ENCODE results near the gene RHOJ.

RHOJ gene

GRCh38 chr14:63179383-63179782, 24.9 kb upstream of the RHOJ start:
- Histone ChIP-seq H3K27ac (ENCODE audit: insufficient read depth, low read depth, low read length, poor library complexity, severe bottlenecking) (no peak overlapping the region), H3K36me3 (ENCODE audit: control insufficient read depth, insufficient read depth, low read length) (no peaks in the 10 kb centered on the region), H3K4me3 (ENCODE audit: insufficient read depth, low read depth, low read length) (no peak overlapping the region), H3K27me3 (ENCODE audit: control insufficient read depth, insufficient read depth, low read length, poor library complexity, severe bottlenecking) (no peaks in the 10 kb centered on the region), H3K4me1 (ENCODE audit: control insufficient read depth, insufficient read depth, low read length) (no peaks in the 10 kb centered on the region), H3K9me3 (ENCODE audit: control insufficient read depth, low read length) (no peaks in the 10 kb centered on the region)
- WGBS, 2 experiments = 94 to 95% methylated on average over 4 of the region's 4 CpGs

GRCh38 chr14:63180011-63180410, 24.2 kb upstream of the RHOJ start:
- no peak overlapping the region for H3K27ac ChIP-seq (ENCODE audit: insufficient read depth, low read depth, low read length, poor library complexity, severe bottlenecking)
- WGBS, 2 experiments = 88 to 96% methylated on average over 3 of the region's 3 CpGs

GRCh38 chr14:63182968-63183367, 21.3 kb upstream of the RHOJ start:
- Histone ChIP-seq H3K4me1 (ENCODE audit: control insufficient read depth, insufficient read depth, low read length) (no peaks in the 10 kb centered on the region), H3K9me3 (ENCODE audit: control insufficient read depth, low read length) (no peaks in the 10 kb centered on the region), H3K36me3 (ENCODE audit: control insufficient read depth, insufficient read depth, low read length) (no peaks in the 10 kb centered on the region), H3K27ac (ENCODE audit: insufficient read depth, low read depth, low read length, poor library complexity, severe bottlenecking) (no peak overlapping the region), H3K27me3 (ENCODE audit: control insufficient read depth, insufficient read depth, low read length, poor library complexity, severe bottlenecking) (no peaks in the 10 kb centered on the region), H3K4me3 (ENCODE audit: insufficient read depth, low read depth, low read length) (no peak overlapping the region)
- 86 to 92% methylated on average over 3 of the region's 3 CpGs for WGBS, 2 experiments

More at GRCh38 chr14:63180011-63180410, 24.2 kb upstream of the RHOJ start:
- no peaks in the 10 kb centered on the region for H3K27me3 ChIP-seq (ENCODE audit: control insufficient read depth, insufficient read depth, low read length, poor library complexity, severe bottlenecking)
- H3K4me3 ChIP-seq (ENCODE audit: insufficient read depth, low read depth, low read length) = no peak overlapping the region
- H3K9me3 ChIP-seq (ENCODE audit: control insufficient read depth, low read length) = no peaks in the 10 kb centered on the region
- no peaks in the 10 kb centered on the region for H3K36me3 ChIP-seq (ENCODE audit: control insufficient read depth, insufficient read depth, low read length)
- no peaks in the 10 kb centered on the region for H3K4me1 ChIP-seq (ENCODE audit: control insufficient read depth, insufficient read depth, low read length)

- Histone ChIP-seq H3K27ac (ENCODE audit: insufficient read depth, low read depth, low read length, poor library complexity, severe bottlenecking) (no peak overlapping the region), H3K4me3 (ENCODE audit: insufficient read depth, low read depth, low read length) (no peak overlapping the region), H3K36me3 (ENCODE audit: control insufficient read depth, insufficient read depth, low read length) (no peaks in the 10 kb centered on the region), H3K9me3 (ENCODE audit: control insufficient read depth, low read length) (no peaks in the 10 kb centered on the region), H3K27me3 (ENCODE audit: control insufficient read depth, insufficient read depth, low read length, poor library complexity, severe bottlenecking) (no peaks in the 10 kb centered on the region), H3K4me1 (ENCODE audit: control insufficient read depth, insufficient read depth, low read length) (no peaks in the 10 kb centered on the region)
- 100% methylated on average over 1 of the region's 1 CpG; no CpG with 5 or more reads in 1 of the 2 experiments for WGBS, 2 experiments
Measured at GRCh38 chr14:63186453-63186852, 17.8 kb upstream of the RHOJ start.

- Histone ChIP-seq H3K36me3 (ENCODE audit: control insufficient read depth, insufficient read depth, low read length) (no peaks in the 10 kb centered on the region), H3K9me3 (ENCODE audit: control insufficient read depth, low read length) (no peaks in the 10 kb centered on the region), H3K4me3 (ENCODE audit: insufficient read depth, low read depth, low read length) (no peak overlapping the region), H3K27me3 (ENCODE audit: control insufficient read depth, insufficient read depth, low read length, poor library complexity, severe bottlenecking) (no peaks in the 10 kb centered on the region), H3K4me1 (ENCODE audit: control insufficient read depth, insufficient read depth, low read length) (no peaks in the 10 kb centered on the region), H3K27ac (ENCODE audit: insufficient read depth, low read depth, low read length, poor library complexity, severe bottlenecking) (no peak overlapping the region)
- 92 to 96% methylated on average over 3 of the region's 3 CpGs for WGBS, 2 experiments
Measured at GRCh38 chr14:63191211-63191610, 13.0 kb upstream of the RHOJ start.

- H3K4me3 ChIP-seq (ENCODE audit: insufficient read depth, low read depth, low read length) = no peak overlapping the region
- no peaks in the 10 kb centered on the region for H3K9me3 ChIP-seq (ENCODE audit: control insufficient read depth, low read length)
- H3K4me1 ChIP-seq (ENCODE audit: control insufficient read depth, insufficient read depth, low read length) = no peaks in the 10 kb centered on the region
- 88% methylated on average over 2 of the region's 2 CpGs for WGBS, 2 experiments
- H3K27me3 ChIP-seq (ENCODE audit: control insufficient read depth, insufficient read depth, low read length, poor library complexity, severe bottlenecking) = no peaks in the 10 kb centered on the region
- no peaks in the 10 kb centered on the region for H3K36me3 ChIP-seq (ENCODE audit: control insufficient read depth, insufficient read depth, low read length)
- H3K27ac ChIP-seq (ENCODE audit: insufficient read depth, low read depth, low read length, poor library complexity, severe bottlenecking) = no peak overlapping the region
Measured at GRCh38 chr14:63192085-63192484, 12.2 kb upstream of the RHOJ start.

GRCh38 chr14:63193236-63193635, 11.0 kb upstream of the RHOJ start:
- H3K4me3 ChIP-seq (ENCODE audit: insufficient read depth, low read depth, low read length) = no peak overlapping the region
- no peaks in the 10 kb centered on the region for H3K36me3 ChIP-seq (ENCODE audit: control insufficient read depth, insufficient read depth, low read length)
- H3K4me1 ChIP-seq (ENCODE audit: control insufficient read depth, insufficient read depth, low read length) = no peaks in the 10 kb centered on the region
- WGBS, 2 experiments = 93 to 100% methylated on average over 2 of the region's 2 CpGs
- H3K27me3 ChIP-seq (ENCODE audit: control insufficient read depth, insufficient read depth, low read length, poor library complexity, severe bottlenecking) = no peaks in the 10 kb centered on the region
- H3K9me3 ChIP-seq (ENCODE audit: control insufficient read depth, low read length) = no peaks in the 10 kb centered on the region
- no peak overlapping the region for H3K27ac ChIP-seq (ENCODE audit: insufficient read depth, low read depth, low read length, poor library complexity, severe bottlenecking)

- peaks cover 15% of the 10 kb centered on the region for H3K4me1 ChIP-seq (ENCODE audit: control insufficient read depth, insufficient read depth, low read length)
- no peaks in the 10 kb centered on the region for H3K27me3 ChIP-seq (ENCODE audit: control insufficient read depth, insufficient read depth, low read length, poor library complexity, severe bottlenecking)
- 91 to 98% methylated on average over 5 of the region's 5 CpGs for whole genome bisulfite sequencing, 2 experiments
- H3K27ac ChIP-seq (ENCODE audit: insufficient read depth, low read depth, low read length, poor library complexity, severe bottlenecking) = no peak overlapping the region
- no peaks in the 10 kb centered on the region for H3K36me3 ChIP-seq (ENCODE audit: control insufficient read depth, insufficient read depth, low read length)
- H3K9me3 ChIP-seq (ENCODE audit: control insufficient read depth, low read length) = no peaks in the 10 kb centered on the region
- no peak overlapping the region for H3K4me3 ChIP-seq (ENCODE audit: insufficient read depth, low read depth, low read length)
Measured at GRCh38 chr14:63200035-63200740, 4.1 kb upstream of the RHOJ start.

GRCh38 chr14:63200767-63201166, 3.5 kb upstream of the RHOJ start:
- Histone ChIP-seq H3K9me3 (ENCODE audit: control insufficient read depth, low read length) (no peaks in the 10 kb centered on the region), H3K4me1 (ENCODE audit: control insufficient read depth, insufficient read depth, low read length) (peaks cover 15% of the 10 kb centered on the region), H3K27ac (ENCODE audit: insufficient read depth, low read depth, low read length, poor library complexity, severe bottlenecking) (no peak overlapping the region), H3K36me3 (ENCODE audit: control insufficient read depth, insufficient read depth, low read length) (no peaks in the 10 kb centered on the region), H3K4me3 (ENCODE audit: insufficient read depth, low read depth, low read length) (no peak overlapping the region), H3K27me3 (ENCODE audit: control insufficient read depth, insufficient read depth, low read length, poor library complexity, severe bottlenecking) (no peaks in the 10 kb centered on the region)

GRCh38 chr14:63203015-63203414, 1.2 kb upstream of the RHOJ start:
- H3K36me3 ChIP-seq (ENCODE audit: control insufficient read depth, insufficient read depth, low read length) = no peaks in the 10 kb centered on the region
- no peaks in the 10 kb centered on the region for H3K27me3 ChIP-seq (ENCODE audit: control insufficient read depth, insufficient read depth, low read length, poor library complexity, severe bottlenecking)
- H3K27ac ChIP-seq (ENCODE audit: insufficient read depth, low read depth, low read length, poor library complexity, severe bottlenecking) = no peak overlapping the region
- 67 to 86% methylated on average over 1 to 2 of the region's 2 CpGs for WGBS, 2 experiments
- no peaks in the 10 kb centered on the region for H3K9me3 ChIP-seq (ENCODE audit: control insufficient read depth, low read length)
- H3K4me1 ChIP-seq (ENCODE audit: control insufficient read depth, insufficient read depth, low read length) = peaks cover 15% of the 10 kb centered on the region
- no peak overlapping the region for H3K4me3 ChIP-seq (ENCODE audit: insufficient read depth, low read depth, low read length)
